Measurements from ENCODE around the gene CBLN3. TPM values are rescaled to one million over a fixed set of nuclear protein-coding genes. Genes with fewer than 3 reads are reported as not detected.

The CBLN3 gene
- total and polyA plus RNA-seq, 2 of the 4 experiments (the other 2 are of a cell fraction): 0.72 to 4.5 TPM

GRCh38 chr14:24409956-24410355, 19.5 kb downstream of the CBLN3 start:
- intact Hi-C loops (cut with micrococcal nuclease): no loop called here
- no peak overlapping the region for H3K4me2 ChIP-seq (ENCODE audit: low read depth, low read length)
- H2BK120ac ChIP-seq (ENCODE audit: low read depth, low read length): no peak overlapping the region
- H3K79me1 ChIP-seq (ENCODE audit: low read depth in 1 of 2, low read length in 2 of 2): no peaks in the 10 kb centered on the region; a peak in 1 of 4 replicates
- BruUV-seq (replicated peaks): no TSS peak
- dilution Hi-C loops (cut with HindIII; ENCODE audit: low sequenced_read_pairs, unreplicated experiment): no loop called here
- no peak overlapping the region for H3K27ac ChIP-seq (ENCODE audit: insufficient read depth, low read length)
- H3K18ac ChIP-seq (ENCODE audit: low read depth, low read length): no peak overlapping the region
- TF ChIP-seq MXI1 (IDR thresholded peaks at IDR 0.05; ENCODE audit: borderline replicate concordance, low read depth, low read length): no peak
- in situ Hi-C loops (cut with MboI; ENCODE audit: low sequenced_read_pairs): no loop called here
- H2AK5ac ChIP-seq (ENCODE audit: low read depth, low read length): no peak overlapping the region
- peaks cover 39% of the 10 kb centered on the region; the same call in 1 of the 2 replicates for H3K36me3 ChIP-seq (ENCODE audit: control insufficient read depth, insufficient read depth, low read length)
- H4K5ac ChIP-seq (ENCODE audit: low read depth, low read length): no peak overlapping the region
- WGBS, 2 experiments (ENCODE audit: extremely low coverage in 2 of 2, insufficient read length in 1 of 2): 60% methylated on average over 1 of the region's 10 CpGs; no CpG with 5 or more reads in 1 of the 2 experiments
- no peaks in the 10 kb centered on the region for H3K27me3 ChIP-seq (ENCODE audit: control insufficient read depth, insufficient read depth, low read length)
- no peak overlapping the region for H2AFZ ChIP-seq (replicated peaks; ENCODE audit: low read length, poor library complexity)
- DNase-seq (no peak), ATAC-seq (ENCODE audit: low read depth) (no peak)
- POLR2A ChIA-PET (ENCODE audit: unreplicated experiment): no interaction called here
- peaks cover 3% of the 10 kb centered on the region; the same call in 1 of the 2 replicates for H3K9me1 ChIP-seq (ENCODE audit: insufficient read depth, low read length)
- H3K9ac ChIP-seq (ENCODE audit: low read depth, low read length): no peak overlapping the region
- H2BK15ac ChIP-seq (ENCODE audit: low read depth, low read length): no peak overlapping the region
- no peak overlapping the region for H3K56ac ChIP-seq (ENCODE audit: extremely low read depth, insufficient read depth, low read length)
- H3K4me1 ChIP-seq (ENCODE audit: control insufficient read depth, insufficient read depth, low read length): no peaks in the 10 kb centered on the region
- no peak overlapping the region for H3K4me3 ChIP-seq (ENCODE audit: insufficient read depth, low read depth, low read length)
- no peak overlapping the region for H3K23ac ChIP-seq (ENCODE audit: low read depth, low read length)
- peak overlapping the region; percentile 43 for H2AK9ac ChIP-seq (replicated peaks; ENCODE audit: low read depth, low read length, poor library complexity)
- H4K91ac ChIP-seq (ENCODE audit: insufficient read depth, low read depth, low read length): no peak overlapping the region
- H4K8ac ChIP-seq (ENCODE audit: low read depth in 2 of 2, low read length in 2 of 2): no peak overlapping the region
- H2BK20ac ChIP-seq (ENCODE audit: low read depth, low read length): no peak overlapping the region
- no peaks in the 10 kb centered on the region for H3K9me3 ChIP-seq (ENCODE audit: control insufficient read depth, insufficient read depth, low read length)
- CTCF ChIA-PET: no interaction called here
- no peak overlapping the region for H3K14ac ChIP-seq (replicated peaks; ENCODE audit: low read depth, low read length)
- H2BK5ac ChIP-seq (ENCODE audit: low read depth, low read length, poor library complexity, severe bottlenecking): no peak overlapping the region
- H4K20me1 ChIP-seq (ENCODE audit: insufficient read depth, low read length): 0 out of 2 replicates have a peak, but pooled peaks cover 3% of the 10 kb centered on the region
- H3K4ac ChIP-seq (ENCODE audit: low read depth, low read length): no peak overlapping the region

Data from IMR-90 (cell line).